ENCODE measurements around the gene SDR42E2.
"Not testable (repeated sequence)": the region's sequence is repeated elsewhere in the genome, so short reads cannot be mapped to it uniquely, and the experiment has no call there.

Gene SDR42E2

GRCh38 chr16:22191532-22192260 lies 29.4 kb downstream of the SDR42E2 start:
- no peak for DNase-seq (ENCODE audit: low read depth)

- DNase-seq (ENCODE audit: low read depth) = peak; percentile 27
These were observed 30.2 kb downstream of the SDR42E2 start for GRCh38 chr16:22192261-22193062.

DNA sequence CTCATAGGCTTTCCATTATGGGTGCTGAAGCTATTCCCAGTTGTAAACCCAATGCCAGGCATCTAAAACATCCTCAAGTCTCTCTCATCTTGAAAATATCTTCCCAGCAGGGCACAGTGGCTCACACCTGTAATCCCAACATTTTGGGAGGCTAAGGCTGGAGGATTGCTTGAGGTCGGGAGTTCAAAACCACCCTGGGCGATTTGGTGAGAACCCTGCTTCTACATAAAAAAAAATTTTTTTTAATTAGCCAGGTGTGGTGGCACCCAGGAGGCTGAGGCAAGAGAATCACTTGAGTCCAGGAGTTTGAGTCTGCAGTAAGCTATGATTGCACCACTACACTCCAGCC lies 30.7 kb downstream of the SDR42E2 start:
- no peak for DNase-seq (ENCODE audit: low read depth)

DNA sequence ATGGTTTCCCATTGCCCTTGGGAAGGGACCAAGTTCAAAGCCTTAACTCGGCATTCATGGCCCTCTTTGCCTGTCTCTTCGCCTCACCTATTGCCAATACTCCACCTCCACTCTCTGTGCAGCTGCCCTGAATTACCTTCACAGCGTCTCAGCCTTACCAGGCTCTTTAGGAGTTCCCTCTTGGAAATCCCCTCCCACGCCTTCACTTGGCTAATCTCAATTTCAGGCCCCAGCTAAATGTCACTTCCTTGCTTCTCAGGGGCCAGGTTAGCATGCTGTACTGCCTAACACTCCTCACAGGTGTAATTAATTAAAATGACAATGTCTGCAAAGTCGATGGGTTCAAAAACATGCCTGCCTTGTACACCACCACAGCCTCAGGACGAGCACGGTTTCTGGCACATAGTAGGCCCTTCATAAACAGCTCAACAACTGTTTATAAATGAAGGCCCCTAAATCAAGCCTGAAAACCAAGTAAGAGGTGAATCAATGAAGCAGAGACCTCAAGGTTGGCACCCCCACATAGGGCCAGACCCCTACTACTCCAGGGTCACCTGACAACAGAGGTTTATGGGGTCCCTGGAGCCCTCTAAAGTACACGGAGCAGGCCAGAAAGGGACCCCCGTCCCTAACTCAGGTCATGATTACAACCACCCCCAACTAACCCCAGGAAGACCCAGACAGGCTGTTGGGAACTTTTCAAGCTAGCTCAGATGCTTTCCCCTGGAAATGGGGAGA lies 32.6 kb downstream of the SDR42E2 start:
- no peak for DNase-seq (ENCODE audit: low read depth)

DNA sequence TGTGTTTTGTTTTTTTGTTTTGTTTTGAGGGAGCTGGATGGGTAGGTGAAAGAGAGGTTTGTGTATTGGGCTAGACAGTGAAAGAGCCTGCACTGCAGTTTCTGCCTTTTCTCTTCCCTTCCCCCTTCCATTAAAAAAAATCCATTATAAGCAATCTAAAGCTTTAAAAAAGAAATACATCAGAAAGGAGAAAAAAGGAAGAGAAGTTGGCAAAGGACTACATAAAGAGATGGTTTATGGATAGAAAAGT lies 33.1 kb downstream of the SDR42E2 start:
- DNase-seq (ENCODE audit: low read depth) = no peak

DNA sequence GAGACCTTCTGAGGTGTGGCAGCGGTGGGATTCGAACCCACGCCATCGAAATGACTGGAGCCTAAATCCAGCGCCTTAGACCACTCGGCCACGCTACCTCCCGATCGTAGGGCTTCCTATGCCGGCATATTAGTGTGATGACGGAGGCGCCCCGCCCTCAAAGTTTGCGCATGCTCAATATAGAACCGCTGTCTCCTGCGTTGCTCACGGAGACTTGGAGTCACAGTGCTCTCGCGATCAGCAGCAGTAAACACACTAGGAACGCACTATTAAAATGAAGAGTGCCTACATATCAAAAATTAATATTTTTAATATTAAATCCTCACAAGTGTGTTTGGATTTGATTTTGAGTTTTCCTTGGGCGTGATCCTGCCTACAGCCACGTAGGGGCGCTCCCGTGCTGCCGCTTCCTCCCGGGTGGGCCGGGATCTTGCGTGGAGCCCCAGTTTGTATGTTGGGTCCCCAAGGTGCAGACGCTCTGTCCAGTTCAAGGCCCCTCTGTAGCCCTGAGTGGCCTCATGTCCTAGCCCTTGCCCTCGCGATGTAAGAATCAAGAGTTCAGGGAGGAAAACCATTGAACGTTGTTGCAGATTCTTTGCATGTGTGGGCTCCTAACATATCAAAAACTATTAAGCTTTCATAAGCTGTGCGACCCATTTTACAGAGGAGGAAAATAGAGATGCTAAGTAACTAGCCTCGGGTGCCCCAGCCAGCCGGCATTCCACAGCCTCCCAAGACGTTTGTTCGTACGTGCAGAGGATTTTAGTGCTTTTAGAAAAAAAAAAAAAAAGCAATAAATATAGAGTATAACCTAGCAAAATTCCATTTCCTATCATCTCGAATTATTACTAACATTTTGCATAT lies 33.6 kb downstream of the SDR42E2 start:
- peak; percentile 96 for DNase-seq (ENCODE audit: low read depth)

DNA sequence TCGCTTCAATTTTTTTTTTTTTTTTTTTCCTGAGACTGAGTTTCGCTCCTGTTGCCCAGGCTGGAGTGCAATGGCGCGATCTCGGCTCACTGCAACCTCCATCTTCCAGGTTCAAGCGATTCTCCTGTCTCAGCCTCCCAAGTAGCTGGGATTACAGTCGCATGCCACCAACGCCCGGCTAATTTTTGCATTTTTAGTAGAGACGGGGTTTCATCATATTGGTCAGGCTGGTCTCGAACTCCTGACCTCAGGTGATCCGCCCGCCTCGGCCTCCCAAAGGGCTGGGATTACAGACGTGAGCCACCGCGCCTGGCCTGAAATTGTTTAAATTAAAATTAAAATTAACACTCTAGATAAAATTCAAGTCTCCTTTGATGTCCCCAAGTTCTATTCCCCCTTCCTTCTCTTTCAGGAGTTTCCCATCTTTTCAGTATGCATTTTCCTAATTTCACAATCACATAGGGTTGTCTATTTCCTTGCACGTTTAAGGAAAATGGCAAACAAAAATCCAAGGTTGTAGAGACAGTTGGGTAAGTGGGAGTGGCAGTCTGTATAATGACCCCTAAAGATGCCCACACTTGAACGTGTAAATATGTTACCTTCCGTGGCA lies 34.4 kb downstream of the SDR42E2 start:
- not testable (repeated sequence) for DNase-seq (ENCODE audit: low read depth)

DNA sequence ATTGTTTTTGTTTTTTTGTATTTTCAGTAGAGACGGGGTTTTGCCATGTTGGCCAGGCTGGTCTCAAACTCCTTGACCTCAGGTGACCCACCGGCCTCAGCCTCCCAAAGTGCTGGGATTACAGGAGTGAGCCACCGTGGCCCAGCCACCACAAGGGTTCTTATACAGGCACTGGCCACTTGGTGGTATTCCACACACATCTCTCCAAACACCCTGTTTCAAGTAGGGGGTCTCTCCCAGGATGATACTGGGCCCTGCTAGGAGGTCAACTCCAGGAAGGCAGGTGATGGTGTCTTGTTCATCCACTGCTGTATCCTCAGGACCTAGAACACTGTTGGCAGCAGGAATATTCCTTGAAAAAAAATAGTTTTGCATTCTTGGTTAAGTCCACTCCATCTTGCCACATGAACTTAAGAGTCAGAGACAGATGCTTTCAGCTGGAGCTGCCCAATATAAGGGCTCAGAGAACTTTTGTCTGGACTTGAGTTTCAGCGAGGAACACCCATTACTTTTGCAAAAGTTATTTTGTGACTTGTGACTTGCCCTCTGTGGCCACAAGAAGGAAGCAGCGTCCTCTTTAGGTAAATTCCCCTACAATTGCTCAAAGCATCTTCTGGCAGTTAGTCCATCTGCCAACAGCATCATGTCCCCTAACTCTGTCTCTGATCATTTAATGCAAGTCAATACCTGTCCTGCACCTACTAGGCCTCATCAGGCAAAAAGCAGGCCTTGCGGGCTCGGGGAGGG lies 36.4 kb downstream of the SDR42E2 start:
- no peak for DNase-seq (ENCODE audit: low read depth)

DNA sequence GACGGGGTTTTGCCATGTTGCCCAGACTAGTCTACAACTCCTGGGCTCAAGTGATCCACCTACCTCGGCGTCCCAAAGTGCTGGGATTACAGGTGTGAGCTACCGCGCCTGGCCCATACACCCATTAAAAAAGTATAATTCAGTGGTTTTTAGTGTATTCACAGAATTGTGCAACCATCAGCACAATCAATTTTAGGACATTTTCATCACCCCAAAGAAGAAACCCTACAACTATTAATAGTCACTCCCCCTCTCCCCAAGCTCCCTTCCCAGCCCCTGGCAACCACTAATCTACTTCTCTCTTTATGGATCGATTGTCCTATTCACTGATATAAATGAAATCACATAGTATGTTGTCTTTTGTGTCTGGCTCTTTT lies 39.9 kb downstream of the SDR42E2 start:
- no peak for DNase-seq (ENCODE audit: low read depth)

DNA sequence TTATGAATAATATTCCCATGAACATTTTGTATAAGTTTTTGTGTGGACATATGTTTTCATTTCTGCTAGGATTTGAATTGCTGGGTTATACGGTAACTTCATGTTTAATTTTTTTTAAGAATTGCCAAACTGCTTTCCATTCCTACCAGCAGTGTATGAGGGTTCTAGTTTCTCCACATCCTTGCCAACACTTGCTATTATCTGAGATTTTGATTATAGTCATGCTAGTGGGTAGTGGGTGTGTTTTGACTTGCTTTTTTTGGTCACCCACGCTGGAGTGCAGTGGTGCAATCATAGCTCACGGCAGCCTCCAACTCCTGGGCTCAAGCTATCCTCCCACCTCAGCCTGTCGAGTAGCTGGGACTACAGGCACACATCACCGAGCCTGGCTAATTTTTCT lies 40.8 kb downstream of the SDR42E2 start:
- DNase-seq (ENCODE audit: low read depth) = no peak

DNA sequence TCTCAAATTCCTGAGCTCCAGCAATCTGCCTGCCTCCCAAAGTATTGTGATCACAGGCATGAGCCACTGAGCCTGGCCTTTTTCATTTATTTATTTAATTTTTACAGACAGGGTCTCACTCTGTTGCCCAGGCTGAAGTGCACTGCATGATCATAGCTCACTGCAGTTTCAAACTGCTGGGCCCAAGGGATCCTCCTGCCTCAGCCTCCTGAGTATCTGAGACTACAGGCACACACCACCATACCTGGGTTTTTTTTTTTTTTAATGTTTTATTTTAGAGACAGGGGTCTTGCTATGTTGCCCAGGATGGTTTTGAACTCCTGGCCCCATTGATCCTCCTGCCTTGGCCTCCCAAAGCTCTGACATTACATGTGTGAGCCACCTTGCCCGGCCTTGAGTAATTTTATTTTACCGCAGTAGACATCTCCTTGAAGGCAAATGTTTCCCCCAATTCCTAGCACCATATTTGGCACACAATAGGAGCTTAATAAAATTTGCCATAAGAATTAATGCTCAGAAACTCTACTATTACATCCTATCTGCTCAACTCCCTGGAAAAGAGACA lies 41.9 kb downstream of the SDR42E2 start:
- no peak for DNase-seq (ENCODE audit: low read depth)

DNA sequence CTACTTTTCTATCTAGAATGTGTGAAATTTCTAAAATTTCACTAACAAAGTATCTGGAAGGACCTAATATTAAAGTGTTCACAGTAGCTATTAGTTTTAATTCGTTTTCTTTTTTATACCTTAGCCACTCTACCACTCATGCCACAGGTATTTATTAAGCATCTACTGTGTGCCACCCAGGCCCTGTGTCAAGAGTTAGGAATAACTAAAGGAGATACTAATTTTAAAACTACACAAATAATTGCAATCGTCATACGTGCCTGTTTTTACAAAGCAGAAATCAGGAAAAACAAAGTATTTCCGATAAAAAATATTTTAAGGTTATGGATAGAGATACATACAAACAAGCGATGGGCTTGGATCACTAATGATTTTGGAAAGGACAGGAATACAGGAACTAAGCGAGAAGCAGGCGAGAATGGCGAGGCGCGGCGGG lies 43.3 kb downstream of the SDR42E2 start:
- DNase-seq (ENCODE audit: low read depth) = no peak

DNA sequence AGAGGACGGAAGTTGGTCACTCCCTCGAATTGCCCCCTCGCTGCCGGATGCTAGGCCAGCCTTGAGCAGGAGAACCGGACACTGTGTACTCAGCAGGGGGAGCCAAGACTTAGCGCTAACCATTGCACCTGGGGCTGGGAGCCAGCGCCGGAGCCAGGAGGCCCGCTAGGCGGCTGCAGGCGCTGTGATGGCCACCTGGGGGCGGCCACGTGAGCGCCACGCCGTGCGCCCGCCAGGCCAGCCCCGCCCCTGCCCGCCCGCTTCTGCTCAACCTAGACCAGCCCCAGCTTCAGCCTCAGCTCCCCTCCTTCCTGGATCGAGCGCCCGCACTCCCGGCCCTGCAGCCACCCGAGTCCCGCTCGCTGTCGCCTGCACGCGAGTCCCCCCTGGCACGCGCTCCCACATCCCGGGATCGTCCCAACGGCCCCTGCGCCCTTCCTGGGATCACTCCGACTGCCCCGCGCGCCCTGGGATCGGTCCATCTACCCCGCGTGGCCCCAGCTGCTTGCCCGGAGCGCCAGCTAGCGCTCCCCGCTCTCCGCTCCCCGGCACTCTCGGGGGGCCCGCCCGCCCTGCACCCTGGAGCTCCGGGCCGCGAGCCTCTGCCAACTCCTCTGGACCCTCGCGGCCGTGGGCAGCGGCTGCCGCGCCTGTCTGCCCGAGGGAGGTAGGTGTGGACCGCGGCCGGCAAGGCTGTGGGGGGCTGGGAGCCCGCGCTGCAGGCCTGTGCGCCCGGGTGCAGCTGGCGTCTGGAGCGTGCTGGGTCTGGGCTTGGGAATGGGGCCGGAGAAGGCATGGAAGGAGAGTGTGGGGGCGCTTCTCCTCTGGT lies 43.9 kb downstream of the SDR42E2 start, which contains the start of gene EEF2K:
TSS of gene EEF2K (plus strand) at position 266 of the 829 bp plus-strand sequence. CDS start 19,452 bp downstream, outside the sequence.
- peak; percentile 63 for DNase-seq (ENCODE audit: low read depth)

DNA sequence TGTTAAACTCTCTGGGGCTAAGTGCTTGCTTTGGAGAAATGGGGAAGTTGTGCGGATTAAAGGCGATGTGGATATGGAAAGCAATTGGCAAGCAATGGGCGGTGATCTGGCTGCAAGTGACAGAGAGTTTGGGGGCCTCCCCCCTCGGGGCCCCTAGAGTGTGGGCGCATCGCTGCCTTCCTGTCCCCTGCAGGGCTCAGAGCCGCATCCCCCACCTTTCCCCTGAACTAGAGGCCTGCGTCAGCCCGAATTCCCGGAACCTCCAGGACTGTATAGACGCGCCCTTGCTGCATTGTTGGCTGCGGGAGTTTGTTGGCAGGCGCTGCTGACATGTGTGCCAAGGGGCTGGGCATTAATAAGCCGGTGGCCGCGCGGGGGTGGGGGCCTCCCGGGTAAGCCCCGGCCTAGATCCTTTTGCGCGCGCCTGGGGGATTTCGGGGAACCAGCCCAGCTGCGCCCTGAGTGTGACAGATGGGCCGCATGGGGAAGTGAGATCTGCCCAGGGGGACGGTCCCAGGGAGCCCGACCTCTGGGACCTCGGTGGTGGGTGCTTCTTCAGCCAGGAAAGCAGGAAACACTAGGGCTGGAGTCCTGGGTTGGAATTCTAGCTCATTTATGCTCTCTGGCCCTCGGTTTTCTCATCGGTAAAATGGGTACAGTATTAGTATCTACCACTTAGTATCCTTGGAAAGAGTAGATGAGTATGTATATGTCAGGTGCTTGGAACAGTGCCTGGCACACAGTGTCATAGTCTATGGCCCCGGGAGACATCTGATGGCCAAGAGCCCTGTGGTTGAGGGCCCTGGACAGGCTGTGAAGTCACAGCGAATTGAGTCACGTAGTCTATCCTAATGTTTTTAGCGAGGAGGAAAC lies 44.8 kb downstream of the SDR42E2 start:
- DNase-seq (ENCODE audit: low read depth) = peak; percentile 49

DNA sequence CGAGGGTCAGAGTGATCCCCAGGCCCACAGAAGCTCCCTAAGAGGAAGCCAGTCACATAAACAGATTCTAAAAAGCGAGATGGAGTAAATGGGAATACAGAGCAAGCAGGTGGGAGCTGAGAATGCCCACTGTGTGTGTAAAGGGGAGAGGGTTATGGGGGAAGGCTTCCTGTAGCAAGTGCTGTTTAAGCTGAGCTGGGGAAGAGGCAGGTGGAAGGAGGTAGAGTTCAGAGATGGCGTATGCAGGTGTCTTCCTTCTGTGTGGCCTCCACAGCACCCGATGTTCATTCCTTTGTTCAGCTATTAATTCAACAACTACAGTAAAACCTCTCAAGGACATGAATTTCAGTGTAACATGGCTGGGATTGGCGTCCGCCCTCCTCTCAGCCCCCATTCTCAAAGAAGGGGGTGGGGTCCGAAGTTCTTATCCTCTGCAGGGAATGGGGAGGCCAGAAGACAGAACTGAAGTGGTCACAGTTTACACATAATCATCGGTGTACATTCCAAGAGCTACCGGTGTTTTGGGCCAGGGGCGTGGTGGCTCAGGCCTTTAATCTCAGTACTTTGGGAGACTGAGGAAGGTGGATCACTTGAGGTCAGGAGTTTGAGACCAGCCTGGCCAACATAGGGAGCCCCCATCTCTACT lies 45.5 kb downstream of the SDR42E2 start:
- no peak for DNase-seq (ENCODE audit: low read depth)

DNA sequence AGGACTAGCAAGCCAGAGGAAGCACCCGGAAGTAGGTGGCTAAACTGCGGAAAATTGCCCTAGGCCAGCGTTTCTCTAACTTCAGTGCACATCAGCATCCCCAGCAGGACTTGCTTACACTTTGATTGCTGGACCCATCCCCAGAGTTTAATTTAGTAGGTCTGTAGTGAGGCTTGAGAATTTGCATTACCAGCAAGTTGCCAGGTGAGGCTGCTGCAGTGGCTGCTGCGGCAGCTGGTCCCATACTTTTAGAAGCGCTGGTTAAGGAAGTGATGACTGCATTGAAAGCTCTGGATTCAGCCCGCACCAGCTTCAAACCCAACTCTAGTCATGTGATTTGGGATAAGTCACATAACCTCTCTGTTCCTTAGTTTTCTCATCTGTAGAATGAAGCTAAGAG lies 48.0 kb downstream of the SDR42E2 start:
- DNase-seq (ENCODE audit: low read depth) = no peak

GRCh38 chr16:22210854-22211253 lies 48.5 kb downstream of the SDR42E2 start:
- DNase-seq (ENCODE audit: low read depth) = no peak

DNA sequence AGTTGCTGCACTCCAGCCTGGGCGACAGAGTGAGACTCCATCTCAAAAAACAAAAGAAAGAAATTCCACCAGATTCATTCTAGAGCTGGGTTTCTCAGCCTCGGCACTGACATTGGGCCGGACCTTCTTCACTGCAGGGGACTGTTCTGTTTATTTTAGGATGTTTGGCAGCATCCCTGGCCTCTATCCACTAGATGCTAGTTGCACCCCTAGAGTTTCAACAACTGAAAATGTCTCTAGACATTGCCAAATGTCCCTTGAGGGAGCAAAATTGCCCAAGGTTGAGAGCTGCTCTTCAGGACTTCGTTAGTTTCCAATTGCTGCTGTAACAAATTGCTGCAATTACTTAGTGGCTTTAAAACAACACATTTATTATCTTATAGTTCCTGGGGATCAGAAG lies 50.9 kb downstream of the SDR42E2 start:
- DNase-seq (ENCODE audit: low read depth) = no peak
